HEK293T (cell line): ENCODE results near the gene AGAP2.

Experiments
- CTBP1 ChIP-seq: fragments of 450-650 bp; IDR thresholded peaks from 2 replicates; pipeline ENCODE4 v1.6.1; 2016; ENCODE audit warnings: borderline replicate concordance
- FOXK2 ChIP-seq: fragments of 450-650 bp; IDR thresholded peaks from 2 replicates; pipeline ENCODE4 v1.6.1; 2016; ENCODE audit warnings: mild to moderate bottlenecking
- LEF1 ChIP-seq: fragments of 450-650 bp; IDR thresholded peaks from 2 replicates; pipeline ENCODE4 v1.6.1; 2017; ENCODE audit warnings: mild to moderate bottlenecking, borderline replicate concordance
- PKNOX1 ChIP-seq: fragments of 450-650 bp; IDR thresholded peaks from 2 replicates; pipeline ENCODE4 v1.6.1; 2016
- SUZ12 ChIP-seq: fragments of 450-650 bp; IDR thresholded peaks from 2 replicates; pipeline ENCODE4 v1.6.1; 2016; ENCODE audit warnings: mild to moderate bottlenecking

DNA sequence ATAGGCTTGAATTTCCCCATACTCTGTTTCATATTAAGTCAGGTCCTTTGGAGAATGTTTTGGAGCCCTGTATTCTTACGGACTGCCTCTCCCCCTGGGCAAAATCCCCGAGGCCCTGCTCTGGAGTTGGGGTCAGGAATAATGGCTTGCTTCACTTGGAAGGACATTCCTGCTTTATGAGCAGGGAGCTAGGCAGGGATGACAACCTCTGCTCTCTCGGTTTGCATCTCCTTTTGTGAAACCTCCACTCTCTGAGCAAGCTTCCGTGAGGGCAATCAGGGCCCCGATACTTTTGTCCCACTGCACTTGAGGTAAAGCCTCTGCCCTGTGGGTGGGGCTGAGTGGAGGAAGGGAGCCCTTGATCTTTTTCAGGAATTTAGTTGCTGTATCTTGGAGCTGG, 25.3 kb downstream of the AGAP2 start:
- TF ChIP-seq FOXK2 (no peak), LEF1 (no peak), PKNOX1 (no peak), SUZ12 (no peak), CTBP1 (no peak)
